HG02970 (cell line): ENCODE measurements around the gene RPS6KA6.

Experiments
- ATAC-seq: cut with Tn5 transposase; IDR thresholded peaks from one replicate; pipeline ENCODE4 v1.9.1; 2021; ENCODE audit warnings: mild to moderate bottlenecking, moderate library complexity, moderate number of reproducible peaks; ENCODE audit not compliant: unreplicated experiment, low FRiP score

Gene RPS6KA6

DNA sequence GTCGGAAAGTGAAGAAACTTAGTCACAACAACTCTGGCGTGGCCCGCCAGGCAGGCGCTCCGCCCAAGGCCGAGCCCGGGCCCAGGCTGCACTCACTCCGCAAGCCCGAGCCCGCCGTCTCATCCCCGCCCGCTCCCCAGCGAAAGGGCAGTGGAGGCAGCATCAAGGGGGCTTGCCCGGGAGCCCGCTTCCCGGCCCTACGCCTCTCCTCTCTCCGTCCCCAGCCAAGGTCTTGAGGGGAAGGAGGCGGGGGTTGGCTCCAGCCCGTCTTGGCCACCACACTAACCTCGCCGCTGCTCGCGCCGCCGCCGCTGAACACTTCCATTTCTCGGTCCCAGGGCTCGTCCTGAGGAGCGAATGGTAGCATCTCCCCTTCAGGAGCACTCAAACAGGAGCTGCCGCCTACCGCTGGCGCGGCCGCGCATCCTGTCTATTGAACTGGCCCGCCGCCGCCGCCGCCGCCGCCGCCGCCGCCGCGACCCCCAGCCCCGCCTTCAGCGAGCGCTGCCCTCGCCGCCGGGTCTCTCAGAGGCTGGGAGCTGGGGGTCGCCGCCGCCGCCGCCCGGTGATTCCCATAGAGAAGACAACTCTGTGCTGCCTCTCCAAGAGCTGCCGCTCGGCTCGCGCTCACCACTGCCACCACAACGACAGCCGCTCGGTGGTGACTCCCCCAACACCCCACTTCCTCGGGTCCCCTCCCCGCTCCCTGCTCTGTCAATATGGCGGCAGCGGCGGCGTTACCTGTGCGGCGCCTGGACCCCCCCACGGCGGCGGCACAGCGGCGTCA lies at the start of gene RPS6KA6:
RPS6KA6 (minus strand) TSS at position 667 of the 787 bp plus-strand sequence; CDS start at position 367, 300 bp downstream.
- ATAC-seq, result no peak

- no peak for ATAC-seq
These were observed 36.7 kb upstream of the RPS6KA6 start for GRCh38 chrX:84224741-84225140.

DNA sequence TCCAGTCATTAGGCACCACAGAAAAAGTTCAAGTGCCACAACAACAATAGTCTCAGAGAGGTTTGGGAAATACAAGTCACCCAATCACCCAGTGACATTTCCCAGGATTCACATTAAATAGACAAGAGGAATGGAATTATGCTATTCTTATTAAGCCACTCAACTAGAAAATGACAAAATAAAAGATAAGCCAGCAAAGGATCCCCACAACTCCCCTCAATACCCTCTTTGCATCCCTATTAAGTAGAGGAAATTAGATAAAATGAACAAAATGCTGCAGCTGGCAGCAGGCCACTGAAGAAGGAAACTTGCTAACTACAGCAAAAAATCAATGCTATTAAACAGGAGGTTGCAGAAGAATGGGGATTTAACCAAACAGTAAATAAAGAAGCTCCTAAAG lies 35.3 kb upstream of the RPS6KA6 start:
- ATAC-seq, result no peak

DNA sequence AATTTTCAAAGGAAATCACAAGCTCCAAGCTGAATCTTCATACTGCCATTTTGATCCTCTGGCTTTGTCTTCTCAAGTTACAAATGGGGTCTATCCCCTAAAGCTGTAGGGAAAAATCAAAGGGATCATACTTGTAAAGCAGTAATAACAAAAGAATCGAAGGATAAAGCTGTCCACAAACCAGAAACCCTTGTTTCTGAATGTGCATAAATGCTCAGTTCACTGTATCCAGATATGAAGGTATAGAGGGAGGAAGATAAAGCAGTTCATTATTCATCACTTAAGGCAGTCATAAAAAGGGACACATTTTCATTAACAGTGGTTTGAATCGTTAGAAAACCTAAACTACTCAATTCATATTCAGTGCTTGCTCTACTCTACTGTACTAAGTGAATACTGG lies 33.2 kb upstream of the RPS6KA6 start:
- ATAC-seq, result no peak

DNA sequence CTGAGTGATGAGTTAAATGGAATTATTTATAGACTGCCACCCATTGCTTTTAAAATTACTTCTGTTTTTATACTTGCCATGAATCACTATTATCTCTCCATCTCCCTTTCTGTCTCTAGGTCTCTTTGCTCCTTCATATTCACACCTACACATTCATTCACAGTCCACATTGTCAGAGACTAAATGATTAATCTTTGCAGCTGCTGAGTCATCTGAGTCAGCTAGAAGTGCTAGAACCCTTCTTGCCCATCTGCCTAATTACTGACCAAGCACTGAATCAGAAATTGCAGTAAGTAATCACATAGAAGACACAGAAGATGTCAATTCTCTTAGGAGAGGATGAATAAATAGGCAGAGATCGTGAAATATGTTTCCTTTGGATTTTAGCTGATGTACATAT lies 31.6 kb upstream of the RPS6KA6 start:
- ATAC-seq, result no peak

GRCh38 chrX:84218726-84219125 lies 30.7 kb upstream of the RPS6KA6 start:
- ATAC-seq, result no peak

DNA sequence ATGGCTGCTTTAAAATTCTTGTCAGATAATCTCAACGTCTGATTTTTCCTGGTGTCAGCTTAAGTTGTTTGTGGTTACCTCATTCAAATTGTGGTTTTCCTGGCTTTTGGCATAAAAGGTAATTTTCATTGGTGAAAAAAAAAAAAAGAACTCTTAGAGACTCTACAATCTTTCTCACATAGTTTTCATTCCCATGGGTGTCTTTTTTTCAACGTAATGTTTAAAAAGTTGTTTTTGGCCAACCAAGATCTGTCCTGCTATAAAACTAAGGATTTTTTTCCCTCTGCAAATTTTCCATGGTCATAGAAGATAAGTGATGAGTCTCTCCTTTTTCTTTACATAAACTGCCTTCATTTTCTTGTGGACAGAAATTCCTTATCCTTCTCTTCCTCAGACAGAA lies 28.9 kb upstream of the RPS6KA6 start:
- no peak for ATAC-seq

DNA sequence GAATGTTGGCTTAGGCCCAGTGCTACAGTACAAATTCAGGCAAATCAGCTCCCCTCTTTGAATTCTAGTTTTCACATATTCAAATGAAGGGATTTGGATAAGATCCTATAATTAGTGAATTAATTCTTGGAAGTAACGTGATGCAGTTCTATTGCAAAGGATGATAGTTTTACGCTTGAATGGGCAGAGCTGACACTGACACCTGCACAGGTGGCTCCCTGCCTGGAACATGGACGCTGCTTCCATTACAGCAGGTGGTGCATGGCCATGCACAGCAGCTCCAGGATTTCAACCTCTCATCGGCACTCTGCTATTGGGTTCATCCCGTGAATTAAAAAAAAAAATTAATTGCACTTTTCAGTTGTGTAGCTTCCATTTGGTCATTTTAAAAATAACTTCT lies 28.4 kb upstream of the RPS6KA6 start:
- no peak for ATAC-seq

- ATAC-seq, result no peak
These were observed 17.3 kb upstream of the RPS6KA6 start for GRCh38 chrX:84205276-84205675.

DNA sequence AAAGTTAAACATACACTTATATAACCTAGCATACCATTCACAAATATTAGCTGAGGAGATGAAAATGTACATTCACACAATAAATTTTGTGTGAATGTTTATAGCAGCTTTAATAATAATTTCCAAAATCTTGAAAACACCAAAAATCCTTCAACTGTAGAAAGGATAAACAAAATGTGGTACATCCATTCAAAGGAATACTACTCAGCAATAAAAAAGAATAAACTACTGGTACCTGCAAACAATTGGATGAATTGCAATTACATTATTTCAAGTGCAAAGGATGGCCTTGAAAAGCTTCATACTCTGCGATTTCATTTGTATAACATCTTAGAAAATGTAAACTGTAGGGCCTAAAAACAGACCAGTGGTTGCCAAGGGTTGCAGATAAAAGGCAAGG lies 11.7 kb upstream of the RPS6KA6 start:
- ATAC-seq, result no peak

- no peak for ATAC-seq
These were observed 9.6 kb upstream of the RPS6KA6 start for GRCh38 chrX:84197550-84197949.

GRCh38 chrX:84192006-84192405 lies 4.0 kb upstream of the RPS6KA6 start:
- ATAC-seq, result no peak

- no peak for ATAC-seq
These were observed 1.1 kb upstream of the RPS6KA6 start for GRCh38 chrX:84189125-84189524.

DNA sequence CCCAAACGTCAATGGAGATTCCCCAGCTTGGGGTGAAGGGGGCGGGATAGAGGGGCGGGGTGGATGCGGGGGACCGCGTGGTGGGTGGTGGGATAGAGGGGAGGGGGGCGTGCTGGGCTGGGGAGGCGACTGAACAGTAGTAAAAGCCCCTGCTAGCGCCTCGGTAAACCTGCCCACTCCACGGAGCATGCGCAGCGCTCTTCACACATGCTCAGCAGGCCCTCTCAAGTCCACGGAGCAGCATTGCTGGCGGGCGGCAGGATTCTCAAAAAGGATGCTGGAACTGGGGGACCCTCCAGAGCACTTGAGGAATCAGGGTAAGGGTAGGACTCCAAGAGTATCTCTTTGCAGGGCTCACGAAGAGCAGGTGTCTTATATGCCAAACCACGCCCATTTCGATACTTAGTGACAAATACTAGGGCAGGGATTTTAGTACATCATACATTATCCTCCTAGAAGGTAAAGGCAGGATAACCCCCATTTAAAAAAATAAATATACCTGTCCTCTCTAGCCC lies 378 bp upstream of the RPS6KA6 start:
- no peak for ATAC-seq

DNA sequence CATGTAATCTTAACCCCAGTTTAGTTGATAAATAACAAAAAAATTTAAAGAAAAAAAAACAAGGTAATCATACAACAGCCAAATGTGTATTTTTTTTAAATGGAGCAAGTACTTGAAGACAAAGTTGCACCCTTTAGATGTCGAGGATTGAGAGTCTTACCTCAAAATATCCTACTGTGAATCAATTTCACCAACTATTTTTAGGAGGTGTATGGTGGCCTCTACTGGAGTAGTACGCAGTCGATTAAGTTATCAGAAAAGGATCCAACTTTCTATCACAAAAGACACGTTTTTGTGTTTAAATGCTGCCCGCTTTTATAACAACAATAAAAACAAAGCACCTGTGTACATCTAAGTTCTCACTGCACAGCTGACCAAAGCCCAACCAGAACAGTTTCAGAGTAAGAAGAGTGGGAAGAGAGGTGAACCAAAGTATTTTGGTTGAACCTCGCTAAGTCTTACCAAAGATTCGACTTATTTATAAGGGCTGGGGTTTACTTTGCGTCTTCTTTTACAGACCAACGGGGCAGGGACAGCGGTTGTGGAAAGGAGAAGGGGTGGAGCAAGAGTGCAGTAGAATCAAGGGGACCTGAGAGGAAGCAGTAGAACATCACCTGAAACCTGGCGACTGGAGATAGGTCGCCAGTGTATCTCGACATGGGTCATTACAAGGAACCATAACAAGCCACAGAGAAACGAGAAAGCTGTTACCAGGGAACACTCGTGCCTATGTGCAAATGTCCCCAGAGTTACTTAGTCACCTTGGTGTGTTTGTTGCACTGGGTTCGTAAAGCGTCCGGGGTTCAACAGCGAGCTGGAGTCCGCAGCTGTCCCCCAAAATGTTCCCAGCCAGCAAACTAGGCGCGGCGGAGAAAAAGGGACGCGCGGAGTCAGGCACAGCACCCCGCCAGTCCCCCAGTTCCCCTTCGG lies 1.1 kb downstream of the RPS6KA6 start:
- no peak for ATAC-seq

GRCh38 chrX:84182516-84182915 lies 5.5 kb downstream of the RPS6KA6 start:
- ATAC-seq, result no peak

DNA sequence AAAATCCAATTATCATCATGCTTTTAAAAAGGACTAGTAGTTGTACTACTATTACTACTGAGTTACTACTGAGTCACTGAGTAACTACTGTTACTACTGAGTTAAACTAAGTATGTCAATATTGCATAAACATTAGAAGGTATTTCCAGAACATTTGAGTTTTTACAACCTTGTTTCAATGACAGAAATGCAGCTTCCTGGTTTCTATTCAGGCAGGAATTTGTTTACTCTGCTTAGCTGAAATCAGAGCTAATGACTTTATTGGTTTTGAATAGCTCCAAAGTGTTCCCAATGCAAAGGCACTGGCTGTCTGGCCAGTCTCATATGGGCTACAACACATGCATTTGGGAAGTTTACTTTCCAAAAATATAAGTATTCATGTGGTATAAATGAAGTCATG lies 12.0 kb downstream of the RPS6KA6 start:
- no peak for ATAC-seq

DNA sequence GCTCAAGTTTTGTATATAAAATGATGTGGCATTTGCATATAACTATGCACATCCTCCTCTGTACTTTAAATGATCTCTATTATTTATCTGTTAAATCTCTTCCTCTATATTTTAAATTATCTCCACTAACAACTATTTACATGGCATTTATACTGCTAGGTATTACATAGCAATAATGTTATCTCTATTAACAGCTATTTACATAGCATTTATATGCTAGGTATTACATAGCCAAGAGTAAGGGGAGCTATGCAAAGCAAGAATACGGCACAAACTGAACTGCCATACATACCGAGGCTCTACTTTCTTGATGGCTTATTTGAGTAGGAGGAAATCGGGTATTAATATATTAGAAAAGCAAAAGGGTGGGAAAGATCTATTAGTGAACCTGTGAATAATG lies 12.7 kb downstream of the RPS6KA6 start:
- no peak for ATAC-seq

DNA sequence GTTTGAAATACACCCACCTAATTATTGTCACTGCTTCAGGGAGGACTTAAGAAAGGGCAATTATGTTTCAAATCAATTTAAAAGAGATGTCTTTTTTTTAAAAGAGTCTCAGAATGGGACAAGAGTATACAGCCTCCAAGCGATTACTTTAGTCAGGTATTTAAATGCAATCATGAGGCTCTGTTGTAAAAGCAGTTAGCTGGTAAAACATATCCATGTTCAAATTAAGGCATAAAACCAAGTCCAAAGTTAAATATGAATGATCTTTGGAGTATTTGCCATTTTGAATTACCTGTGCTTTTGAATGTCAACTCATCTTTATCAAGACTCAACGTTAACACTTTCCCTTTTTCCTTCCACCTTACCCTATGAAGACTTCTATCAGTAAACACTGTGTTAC lies 13.7 kb downstream of the RPS6KA6 start:
- ATAC-seq, result no peak

GRCh38 chrX:84170931-84171330 lies 17.1 kb downstream of the RPS6KA6 start:
- ATAC-seq, result no peak

DNA sequence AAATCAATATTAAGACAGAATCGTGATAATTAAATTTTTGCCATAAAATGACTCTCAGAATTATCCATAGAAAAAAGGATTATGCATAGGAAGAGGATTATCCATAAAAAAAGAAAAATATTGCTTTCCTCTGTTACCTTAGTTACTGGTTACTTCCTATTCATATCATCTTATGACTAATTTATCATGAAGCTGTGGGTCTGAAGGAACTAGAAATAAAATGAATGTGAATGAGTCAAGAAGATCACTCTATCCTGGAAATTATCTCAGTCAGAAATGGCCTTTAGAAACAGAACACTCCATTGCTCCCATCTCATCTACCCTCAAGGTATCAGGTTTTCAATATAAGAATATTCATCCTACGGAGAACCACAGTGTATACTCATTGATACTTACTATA lies 19.4 kb downstream of the RPS6KA6 start:
- ATAC-seq, result no peak
